Stimulated activated CD4-positive, alpha-beta T cell treated with anti-CD3 and anti-CD28 coated beads, Interleukin-1b, Interleukin-23, amount 100 ng/mL, for 1 hour (primary cell): ENCODE measurements around the gene PRCD.
"Not testable (repeated sequence)": the region's sequence is repeated elsewhere in the genome, so short reads cannot be mapped to it uniquely, and the experiment has no call there.

Experiments
- DNase-seq, 2 donors: peaks; one replicate each; pipeline ENCODE4 v3.0.0-alpha.2; 2020; ENCODE audit warnings: low read depth in 2 of 2

The PRCD gene

DNA sequence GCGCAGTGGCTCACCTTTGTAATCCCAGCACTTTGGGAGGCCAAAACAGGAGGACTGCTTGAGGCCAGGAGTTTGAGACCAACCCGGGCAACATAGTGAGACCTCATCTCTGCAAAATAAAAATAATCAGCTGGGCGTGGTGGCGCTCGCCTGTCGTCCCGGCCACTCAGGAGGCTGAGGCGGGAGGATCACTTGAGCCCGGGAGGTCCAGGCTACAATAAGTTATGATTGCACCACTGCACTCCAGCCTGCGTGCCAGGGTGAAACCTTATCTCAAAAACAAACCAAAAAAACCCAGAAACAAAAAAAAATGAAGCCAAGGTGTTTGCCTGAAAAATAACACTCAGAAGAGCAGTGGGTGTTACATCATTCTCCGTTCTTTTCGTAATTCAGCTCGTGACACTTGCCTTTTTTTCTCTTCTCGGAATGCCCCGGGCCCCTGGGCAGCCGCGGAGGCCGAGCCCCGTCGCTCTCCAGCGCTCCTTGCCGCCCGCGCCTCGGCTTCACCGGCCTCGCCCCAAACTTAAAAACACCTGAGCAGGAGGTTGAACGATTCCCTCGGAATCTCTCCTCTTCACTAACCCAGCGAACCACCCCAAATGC is 17.0 kb downstream of the PRCD start:
- no peak for DNase-seq

DNA sequence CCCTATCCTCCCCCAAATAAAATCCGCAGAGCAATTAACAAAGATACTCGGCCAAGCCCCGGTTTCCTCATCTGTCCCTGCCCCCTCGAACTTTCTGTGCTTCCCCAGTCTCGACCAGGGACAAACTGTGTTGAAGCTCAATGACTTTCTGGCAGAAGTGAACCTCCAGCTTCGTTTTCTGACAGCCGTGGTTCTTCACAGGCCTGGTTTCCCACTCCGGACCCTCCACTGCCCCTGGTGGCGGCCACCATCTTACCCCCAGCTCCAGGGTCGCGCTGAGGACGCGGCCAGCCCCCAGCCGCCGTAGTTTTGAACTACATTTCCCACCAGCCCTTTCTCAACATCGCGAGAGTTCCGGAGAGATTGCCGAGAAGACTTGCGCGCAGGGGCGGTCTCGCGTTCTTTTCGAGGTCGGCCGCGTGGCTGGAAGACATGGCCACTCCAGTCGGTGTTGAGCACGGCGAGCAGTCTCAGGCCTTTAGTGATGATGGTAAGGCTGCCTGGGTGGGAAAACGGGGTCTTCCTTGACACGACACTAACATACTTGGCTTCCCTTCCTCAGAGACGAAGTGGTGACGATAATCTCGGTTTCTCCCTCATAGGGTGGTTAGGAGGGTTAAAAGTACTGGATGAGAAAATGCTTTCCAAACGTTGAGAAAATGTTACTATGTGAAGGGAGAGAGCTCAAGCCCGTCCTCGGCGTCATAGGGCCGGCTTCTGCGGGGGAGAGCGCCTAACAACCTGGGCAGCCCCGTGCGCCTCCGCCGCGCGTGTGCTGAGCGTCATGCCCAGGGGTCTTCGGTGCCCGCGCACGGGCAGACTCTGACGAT is 17.7 kb downstream of the PRCD start:
- peak; percentile 82 to 85 for DNase-seq

DNA sequence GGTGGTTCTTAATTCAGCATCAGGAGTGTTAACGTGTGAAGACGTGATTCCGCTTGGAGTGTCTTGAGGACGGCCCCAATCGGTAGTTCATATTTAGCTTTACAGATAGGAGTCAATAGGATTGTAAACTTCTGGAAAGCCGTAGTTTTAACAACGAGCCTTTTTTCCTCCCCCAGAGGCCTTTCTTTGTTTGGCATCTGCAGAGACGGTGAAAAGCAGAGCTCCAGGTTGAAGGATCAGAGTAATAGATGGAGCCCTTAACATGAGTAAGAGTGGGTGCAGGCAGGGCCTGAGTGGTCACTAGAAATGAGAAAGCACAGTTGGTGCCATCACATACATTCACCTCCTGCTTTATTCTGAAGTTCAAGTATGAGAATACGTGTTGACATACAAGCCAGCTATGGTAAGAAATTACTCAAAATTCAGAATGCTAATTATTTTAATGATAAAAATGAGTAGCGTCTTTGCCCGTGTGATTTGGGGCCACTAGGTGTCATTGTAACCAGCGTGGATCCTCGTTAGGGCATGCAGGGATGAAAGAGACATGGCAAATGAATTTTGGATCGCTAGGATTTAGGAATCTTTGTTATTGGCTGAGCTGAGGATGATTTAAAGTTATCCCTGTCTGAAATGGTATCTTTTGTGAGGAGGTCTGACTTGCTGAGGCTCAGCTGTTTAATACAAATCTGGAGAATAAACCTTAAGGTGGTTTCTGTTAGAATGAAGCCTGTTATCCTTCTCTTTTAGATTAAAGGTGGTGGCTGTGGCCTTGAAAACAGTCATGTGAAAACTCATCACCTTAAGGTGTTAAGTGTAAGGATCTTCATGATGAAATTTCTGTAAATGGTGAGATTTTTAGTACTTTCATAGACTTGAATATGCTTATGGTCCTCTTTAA is 18.6 kb downstream of the PRCD start:
- no peak for DNase-seq

DNA sequence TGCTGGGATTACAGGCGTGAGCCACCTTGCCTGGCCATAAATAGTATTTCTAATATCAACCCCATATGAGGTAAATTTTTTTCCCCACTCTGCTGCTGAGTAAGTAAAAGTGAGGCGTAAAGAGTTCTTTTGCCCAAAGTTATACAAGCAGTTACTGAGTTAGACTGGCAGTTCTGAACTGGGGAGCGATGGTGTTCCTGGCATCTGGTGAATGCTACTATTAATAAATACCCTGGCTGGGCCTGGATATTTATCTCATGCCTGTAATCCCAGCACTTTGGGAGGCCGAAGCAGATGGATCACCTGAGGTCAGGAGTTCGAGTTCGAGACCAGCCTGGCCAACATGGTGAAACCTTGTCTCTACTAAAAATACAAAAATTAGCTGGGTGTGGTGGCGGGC is 19.6 kb downstream of the PRCD start:
- DNase-seq, result not testable (repeated sequence)

DNA sequence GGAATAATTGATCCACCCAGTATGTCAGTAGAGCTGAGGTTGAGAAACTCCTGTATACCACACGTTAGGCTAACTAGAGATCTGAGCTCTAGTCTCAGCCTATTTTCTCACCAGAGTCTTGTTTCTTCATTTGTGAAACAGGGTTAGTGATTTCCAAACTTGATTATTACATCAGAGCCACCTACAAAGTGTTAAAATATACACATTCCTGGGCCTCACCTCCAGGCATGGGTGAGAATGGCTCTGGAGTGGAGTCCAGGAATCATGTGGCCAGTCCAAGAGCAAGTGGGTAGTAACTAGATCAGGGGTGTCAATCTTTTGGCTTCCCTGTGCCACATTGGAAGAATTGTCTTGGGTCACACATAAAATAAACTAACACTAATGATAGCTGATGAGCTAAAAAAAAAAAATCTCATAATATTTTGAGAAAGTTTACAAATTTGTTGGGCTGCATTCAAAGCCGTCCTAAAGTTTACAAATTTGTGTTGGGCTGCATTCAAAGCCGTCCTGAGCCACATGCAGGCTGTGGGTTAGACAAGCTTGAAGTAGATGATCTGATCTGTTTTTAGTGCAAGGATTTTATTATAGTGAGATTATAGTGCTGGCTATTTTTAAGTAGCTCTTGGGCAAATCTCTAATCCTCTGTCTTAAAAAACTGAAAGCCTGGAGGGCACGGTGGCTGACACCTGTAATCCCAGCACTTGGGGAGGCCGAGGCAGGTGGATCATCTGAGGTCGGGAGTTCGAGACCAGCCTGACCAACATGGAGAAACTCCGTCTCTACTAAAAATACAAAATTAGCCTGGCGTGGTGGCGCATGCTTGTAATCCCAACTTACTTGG is 20.4 kb downstream of the PRCD start:
- no peak for DNase-seq

DNA sequence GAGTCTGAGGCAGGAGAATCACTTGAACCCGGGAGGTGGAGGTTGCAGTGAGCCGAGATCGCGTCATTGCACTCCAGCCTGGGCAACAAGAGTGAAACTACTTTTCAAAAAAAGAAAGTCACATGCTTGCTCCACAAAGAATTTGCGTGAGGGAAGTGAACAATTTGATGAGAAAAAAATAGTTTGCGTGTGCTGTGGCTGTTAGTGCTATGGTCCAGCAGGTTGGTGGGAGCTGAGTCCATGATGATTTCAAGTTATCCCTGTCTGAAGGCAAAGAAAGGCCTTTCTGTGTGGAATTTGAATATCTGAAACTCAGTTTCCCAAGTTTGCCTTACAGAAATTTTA is 21.0 kb downstream of the PRCD start:
- no peak for DNase-seq

DNA sequence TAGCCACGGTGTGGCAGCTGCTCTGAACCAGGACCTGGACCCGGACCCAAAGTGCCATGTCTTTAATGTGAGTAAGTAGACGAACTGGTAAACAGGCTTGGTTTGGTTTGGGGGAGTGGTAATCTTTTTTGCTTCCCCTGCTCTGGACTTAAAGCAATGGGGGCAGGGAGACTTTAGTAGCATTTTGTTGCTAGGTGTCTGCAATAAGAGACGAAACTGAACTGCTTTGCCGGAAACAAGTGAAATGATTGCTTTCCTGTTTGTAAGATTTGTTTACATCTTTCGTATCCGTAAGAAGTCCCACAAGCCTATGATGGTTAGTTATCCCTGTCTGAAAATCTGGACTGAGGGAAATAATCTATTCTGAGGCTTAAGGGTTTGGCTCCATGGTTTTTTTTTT is 21.5 kb downstream of the PRCD start:
- no peak for DNase-seq

DNA sequence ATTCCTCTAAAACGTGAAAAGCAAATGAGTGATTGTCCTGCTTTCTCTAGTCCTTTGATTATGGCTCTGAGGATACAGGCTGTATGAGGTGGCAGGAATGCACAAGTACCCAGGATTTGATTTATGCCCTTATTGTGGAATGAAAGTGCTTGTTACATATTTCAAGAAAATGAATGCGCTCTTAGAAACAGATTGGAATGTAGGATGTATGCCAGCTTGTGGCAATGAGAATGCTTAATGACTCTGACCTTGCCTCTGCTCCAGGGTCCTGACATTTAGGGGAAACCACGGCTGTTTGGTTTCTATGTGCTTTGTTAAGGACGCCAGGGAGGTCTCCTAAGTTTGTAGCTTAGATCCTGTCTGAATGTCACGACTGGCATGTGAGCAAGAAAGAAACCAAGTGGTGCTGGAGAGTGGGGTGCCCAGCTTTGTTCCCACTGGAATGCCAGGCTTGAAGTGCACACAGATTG is 22.0 kb downstream of the PRCD start:
- DNase-seq, result no peak

DNA sequence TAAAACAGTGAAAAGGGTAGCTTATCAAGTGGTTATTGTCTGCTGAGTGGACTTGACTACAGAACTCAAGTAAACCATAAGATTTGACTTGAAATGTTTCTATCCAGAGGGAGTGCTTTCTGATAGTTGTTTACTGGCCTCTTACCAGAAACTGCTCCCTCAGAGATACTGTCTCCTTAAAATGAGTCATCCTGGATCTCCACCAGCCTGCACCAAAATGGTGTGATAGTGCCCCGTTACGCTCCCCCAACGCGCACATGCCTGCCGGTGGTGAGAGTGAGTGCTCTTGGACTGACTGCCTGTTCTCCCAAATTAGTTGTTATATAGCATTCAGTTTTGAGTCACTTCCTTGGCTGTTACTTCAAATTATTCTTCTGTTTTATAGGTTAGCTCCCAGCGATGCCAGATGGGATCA is 22.9 kb downstream of the PRCD start:
- no peak for DNase-seq

DNA sequence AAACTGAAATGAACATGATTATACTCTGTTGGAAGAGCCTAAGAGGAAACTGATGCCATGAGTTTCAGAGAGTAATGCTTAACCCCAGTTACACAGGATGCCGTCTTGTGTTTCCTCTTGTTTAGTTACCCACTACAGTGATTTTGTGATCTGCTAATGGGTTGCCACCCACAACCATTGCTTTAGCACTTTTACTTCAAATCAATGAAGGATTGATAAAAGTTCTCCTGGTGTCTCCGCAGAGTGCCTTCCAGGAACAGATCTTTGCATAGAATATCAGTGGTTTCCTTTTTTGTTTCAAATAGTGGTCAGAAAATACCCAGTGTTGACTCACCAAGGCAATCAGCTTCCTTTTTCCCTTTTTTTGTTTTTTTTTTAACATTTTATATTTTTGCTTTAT is 23.5 kb downstream of the PRCD start:
- not testable (repeated sequence) for DNase-seq

DNA sequence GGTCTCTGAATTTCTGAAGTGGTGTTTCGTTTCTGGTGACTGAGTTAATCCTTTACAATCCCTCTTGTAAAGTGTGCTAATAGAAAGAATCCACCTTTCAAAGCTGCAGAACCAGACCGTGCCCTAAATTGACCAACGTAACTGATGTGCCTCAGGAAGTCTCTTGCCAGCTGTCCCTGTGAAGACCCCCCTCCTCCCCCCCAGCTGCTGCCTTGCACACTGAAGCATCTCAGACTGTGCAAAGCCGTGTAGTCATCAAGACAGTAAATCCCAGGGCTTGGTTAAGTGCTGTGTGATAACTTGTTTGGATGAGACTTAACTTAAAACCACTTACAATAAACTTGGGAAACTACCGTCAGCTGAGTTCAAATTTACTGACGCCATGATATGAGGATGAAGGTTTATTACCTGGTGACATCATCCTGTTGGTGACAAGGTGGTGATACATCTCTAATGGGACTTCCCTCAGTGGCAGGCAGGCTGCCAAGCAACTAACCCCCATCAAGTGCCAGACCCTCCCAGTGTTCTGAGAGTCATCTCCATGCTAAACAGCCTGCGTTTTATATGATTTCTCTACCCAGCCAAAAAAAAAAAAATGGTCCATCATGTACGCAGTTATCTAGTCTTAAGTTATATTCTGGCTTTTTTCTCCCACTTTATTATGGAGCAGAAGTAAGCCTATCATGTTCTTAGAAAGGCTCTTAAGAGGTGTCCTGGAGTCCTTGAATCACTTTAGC is 25.3 kb downstream of the PRCD start:
- not testable (repeated sequence) for DNase-seq

DNA sequence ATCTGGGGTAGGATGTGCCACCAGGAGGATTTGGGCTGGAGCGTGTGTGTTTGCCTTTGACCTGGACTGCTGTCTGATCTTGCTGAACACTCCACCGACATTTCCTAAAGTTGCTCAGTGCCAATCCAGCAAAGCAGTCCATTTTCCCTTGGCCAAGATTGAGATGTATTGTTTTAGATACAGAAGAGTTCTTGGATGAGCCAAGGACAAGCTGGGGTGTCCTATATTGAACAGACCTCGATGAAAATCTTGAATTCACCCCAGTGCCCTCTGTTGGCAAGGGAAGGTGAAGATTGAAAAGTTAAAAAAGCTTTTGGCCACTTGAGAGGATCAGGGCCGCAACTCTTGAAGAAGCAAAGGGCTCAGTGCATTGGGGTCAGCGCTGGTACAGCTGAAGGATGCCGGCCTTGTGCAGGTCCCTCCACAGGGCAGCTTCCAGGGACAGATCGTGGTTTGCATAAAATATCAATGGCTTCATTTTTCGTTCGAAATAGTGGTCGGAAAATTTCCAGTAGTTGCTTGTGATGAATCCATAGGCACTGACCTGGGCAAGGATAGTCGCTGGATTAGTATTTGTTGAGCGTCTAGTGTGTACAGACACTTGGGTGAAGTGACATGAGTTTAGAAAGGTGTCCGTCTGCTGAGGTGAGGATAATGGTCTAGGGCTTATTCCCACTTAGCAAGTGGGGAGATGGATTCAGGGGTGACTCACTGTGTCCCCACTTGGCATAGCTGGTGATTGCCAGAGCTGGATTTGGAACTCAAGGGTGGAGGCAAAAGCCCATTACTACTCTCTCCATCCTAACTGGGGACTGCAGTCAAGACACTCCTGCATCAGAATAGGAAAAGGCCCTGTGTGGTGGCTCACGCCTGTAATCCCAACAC is 26.1 kb downstream of the PRCD start:
- DNase-seq, result no peak

DNA sequence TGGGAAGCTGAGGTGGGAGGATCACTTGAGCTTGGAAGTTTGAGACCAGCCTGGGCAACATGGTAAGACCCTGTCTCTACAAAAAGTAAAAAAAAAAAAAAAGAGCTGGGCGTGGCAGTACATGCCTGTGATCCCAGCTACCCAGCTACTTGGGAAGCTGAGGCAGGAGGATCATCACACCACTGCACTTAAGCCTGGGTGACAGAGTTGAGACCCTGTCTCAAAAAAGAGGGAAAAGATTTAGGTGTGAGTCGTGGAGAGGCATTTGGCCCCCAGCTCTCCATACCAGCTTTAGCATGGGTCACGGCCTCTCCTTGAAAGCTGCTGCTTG is 26.7 kb downstream of the PRCD start:
- no peak for DNase-seq

DNA sequence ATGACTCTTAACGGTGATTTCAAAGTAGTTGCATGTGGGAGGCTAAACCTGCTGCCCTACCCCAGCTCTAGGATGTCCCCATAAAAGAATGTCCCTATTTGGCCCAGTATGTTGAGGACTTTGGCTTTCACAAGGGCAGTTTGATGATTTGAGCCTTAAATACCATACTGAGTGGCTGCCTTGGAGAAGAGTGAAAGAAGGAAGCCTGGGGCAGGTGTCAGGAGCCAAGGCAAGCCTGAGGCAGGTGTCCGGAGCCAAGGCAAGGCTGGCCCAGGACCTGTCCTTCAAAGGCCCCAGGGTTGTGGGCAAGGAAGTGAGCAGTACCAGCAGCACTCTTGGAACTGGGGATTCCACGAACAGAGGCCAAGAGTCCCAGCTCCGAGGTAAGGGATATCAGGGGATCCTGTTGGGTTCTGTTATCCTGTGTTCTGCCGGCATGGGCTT is 27.2 kb downstream of the PRCD start:
- no peak for DNase-seq

DNA sequence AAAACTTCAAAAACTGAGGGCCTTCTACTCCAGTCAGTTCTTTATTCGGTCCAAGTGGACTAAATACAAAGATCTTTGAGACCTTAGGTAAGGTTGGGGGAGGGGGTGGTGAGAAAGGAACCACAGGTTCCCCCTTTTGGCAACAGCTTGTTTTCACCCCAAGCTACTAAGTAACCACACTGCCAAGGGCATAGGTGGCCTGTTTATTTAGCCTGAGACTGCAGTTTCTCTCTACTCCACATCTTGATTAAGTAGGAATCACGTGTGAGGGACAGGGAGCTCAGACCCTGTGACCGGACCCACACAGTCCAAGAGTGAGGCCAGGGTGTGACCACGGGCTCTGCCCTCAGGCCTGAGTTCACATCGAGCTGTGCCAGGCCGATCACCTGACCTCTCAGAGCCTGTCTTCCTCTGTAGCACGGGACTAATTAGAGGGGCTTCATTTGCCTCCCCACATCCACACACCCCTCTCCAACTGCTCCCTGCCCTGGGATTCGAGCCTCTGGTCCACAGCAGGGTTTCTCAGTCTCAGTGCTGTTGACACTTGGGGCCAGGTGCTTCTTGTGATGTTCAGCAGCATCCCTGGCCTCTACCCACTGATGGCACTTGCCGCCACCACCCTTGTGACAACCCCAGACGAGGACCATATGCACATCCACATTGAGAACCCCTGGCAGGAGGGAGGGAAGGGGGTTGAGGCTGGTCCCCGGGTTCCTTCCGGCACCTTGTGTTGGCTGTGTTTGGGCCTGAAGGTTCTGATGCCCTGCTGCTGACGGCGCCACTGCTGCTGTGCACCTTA is 28.0 kb downstream of the PRCD start:
- no peak for DNase-seq

DNA sequence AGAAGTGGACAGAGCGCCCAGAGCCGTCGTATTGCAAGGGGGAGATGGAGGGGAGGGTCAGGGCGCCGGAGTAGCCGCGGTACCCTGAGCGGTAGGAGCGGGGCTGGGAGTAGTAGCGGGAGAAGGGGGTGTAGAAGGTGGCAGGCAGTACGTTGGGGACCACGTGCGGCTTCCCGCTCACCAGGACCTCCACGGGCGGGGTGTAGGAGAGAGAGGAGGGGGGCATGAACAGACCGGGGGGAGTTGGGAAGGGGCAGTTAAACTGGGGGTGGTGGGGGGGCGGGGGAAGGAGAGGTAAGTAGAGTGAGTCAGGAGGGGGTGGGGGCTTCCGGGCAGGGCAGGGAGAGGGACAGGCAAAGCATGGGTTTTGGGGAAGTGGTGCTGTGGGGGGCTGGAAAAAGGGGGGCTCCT is 29.0 kb downstream of the PRCD start:
- DNase-seq, result no peak

DNA sequence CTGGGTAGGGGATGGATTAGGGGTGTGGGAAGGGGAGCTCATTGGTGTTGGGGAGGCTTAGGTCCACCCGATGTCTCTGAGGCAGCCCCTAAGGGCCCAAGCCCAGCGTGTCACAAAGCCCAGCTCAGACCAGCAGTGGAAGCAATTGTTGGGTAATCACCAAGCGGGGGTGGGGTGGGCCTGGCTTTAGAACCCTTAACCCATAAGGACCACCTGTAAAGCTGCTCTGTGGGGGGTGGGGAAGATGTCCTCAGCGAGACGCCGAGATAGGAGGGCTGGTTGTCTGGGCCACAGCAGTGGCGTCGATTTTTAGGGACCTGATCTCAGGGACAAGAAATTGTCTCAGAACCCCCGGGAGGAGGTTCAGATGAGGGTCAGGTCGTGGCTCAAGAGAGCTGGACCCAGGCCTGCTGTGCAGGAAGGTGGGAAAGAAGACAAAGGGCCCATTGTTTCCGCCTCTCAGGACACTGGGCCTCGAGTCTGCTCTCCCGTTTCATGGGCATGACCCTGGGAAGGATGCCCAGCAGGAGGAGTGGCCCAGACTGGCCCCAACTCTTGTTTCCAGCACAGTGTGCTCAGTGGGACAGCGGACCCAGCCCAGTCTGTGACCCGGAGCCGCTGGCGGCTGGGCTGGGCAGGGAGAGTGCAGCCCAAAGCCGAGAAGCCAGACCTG is 29.9 kb downstream of the PRCD start:
- DNase-seq, result no peak

DNA sequence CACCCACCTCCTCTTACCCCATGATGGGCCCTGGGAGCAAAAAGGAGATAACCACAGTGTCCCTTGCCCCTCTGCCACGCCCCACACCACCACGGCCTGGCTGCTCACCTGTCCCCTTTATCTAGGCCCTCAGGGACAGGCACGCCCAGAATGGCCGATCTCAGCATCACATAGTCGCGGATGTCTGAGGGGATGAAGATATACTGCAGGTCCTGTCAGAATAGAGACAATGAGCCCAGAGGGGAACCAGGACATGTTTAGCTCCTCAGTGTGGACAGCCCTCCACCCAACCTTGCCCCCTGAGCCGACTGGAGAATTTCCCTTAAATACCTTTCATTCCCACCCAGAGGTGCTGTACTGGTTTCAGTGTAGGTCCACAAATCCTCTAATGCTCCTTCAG is 30.6 kb downstream of the PRCD start:
- DNase-seq, result no peak
